ENCODE measurements around the gene MYO18B.

Gene MYO18B

DNA sequence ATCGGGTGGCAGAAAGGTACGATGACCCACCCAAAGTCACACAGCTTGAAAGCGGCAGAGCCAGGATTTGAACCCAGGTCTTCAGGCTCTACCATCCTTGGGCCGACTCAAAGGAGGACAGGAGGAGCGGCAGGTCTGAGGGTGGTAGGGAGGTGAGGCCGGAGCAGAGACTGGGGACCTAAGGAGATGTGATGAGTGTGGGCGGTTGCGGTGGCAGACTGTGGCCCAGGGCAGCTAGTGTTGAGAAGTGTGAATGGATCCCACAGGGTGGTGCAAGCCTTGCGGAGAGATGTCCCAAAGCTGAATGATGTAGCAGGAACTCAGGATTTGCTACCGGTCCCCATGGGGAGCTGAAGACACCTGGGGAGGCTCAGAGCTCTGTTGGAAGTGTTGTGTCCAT, 180.2 kb downstream of the MYO18B start:
- TF ChIP-seq, protein P1, sequence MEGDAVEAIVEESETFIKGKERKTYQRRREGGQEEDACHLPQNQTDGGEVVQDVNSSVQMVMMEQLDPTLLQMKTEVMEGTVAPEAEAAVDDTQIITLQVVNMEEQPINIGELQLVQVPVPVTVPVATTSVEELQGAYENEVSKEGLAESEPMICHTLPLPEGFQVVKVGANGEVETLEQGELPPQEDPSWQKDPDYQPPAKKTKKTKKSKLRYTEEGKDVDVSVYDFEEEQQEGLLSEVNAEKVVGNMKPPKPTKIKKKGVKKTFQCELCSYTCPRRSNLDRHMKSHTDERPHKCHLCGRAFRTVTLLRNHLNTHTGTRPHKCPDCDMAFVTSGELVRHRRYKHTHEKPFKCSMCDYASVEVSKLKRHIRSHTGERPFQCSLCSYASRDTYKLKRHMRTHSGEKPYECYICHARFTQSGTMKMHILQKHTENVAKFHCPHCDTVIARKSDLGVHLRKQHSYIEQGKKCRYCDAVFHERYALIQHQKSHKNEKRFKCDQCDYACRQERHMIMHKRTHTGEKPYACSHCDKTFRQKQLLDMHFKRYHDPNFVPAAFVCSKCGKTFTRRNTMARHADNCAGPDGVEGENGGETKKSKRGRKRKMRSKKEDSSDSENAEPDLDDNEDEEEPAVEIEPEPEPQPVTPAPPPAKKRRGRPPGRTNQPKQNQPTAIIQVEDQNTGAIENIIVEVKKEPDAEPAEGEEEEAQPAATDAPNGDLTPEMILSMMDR (conservative IDR thresholded peaks at IDR 0.05): no peak
- no peak for TF ChIP-seq ZFX (IDR thresholded peaks at IDR 0.05)
- no peak overlapping the region for H3K27ac ChIP-seq

DNA sequence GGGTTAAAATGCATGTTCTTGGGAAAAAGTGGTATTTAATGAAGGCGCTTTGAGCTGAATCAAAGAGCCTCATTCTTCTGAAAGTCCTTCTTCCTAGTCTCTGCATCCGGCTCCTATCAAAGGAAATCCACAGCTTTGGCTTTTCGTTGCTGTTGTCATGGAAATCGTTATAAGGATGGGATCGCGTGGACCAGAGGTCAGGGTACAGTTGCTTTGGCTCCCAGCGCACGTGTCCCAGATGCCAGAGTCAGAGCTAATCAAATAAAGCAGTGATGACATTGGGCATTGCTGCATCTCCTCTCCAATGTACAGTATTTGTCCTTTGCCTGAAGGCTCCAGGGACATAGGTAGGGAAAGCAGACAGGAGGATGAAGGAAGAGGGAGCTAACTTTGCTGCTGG, 181.9 kb downstream of the MYO18B start:
- no peak overlapping the region for H3K27ac ChIP-seq

DNA sequence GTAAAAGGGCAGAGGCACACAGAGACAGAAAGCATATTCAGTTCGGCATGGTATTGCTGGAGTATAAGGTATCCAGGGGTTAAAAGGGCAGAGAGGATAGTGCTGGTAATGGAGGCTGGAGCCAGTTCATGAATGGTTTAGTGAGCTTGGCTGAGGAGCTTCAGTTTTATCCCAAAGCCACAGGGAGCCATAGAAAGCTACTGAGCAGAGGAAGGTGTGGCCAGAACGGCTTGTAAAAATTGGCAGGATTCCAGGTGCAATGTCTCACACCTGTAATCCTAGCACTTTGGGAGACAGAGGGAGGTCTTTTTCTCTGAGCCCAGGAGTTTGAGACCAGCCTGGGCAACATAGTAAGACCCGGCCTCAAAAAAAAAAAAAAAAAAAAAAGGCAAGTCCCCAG, 186.1 kb downstream of the MYO18B start:
- TF ChIP-seq ZFX (IDR thresholded peaks at IDR 0.05): no peak
- TF ChIP-seq, protein P1 (conservative IDR thresholded peaks at IDR 0.05): no peak
- H3K27ac ChIP-seq: no peak overlapping the region

More for the DNA sequence above, 181.9 kb downstream of the MYO18B start:
- TF ChIP-seq, protein P1 (conservative IDR thresholded peaks at IDR 0.05): no peak
- no peak for TF ChIP-seq ZFX (IDR thresholded peaks at IDR 0.05)

DNA sequence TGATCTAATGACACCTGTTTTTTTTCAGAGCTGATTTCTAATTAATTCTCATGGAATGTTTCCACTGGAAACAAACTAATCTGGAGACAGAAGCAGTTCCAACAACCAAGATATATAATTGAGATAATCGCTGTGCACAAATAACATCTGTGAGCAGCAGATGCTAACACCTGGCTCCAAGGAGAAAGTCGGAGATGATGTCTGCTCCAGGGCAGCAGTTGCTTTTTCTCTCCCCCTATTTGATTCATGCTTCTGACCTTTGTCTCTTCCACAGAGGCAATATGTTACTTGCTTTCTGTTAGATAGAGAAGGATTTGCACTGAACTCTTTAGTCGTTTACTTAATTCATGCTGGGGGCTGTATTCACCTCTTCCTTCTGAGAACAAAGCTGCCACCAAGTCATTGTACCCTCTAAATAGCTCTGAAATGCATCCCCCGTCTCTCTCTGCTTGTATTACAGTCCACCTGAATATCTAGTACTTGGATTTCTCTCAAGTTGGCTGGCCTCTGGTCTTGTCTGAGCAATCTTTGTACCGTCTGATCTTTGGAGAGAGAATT, 187.4 kb downstream of the MYO18B start:
- TF ChIP-seq, protein P1 (conservative IDR thresholded peaks at IDR 0.05): no peak
- TF ChIP-seq ZFX (IDR thresholded peaks at IDR 0.05): no peak
- no peak overlapping the region for H3K27ac ChIP-seq

DNA sequence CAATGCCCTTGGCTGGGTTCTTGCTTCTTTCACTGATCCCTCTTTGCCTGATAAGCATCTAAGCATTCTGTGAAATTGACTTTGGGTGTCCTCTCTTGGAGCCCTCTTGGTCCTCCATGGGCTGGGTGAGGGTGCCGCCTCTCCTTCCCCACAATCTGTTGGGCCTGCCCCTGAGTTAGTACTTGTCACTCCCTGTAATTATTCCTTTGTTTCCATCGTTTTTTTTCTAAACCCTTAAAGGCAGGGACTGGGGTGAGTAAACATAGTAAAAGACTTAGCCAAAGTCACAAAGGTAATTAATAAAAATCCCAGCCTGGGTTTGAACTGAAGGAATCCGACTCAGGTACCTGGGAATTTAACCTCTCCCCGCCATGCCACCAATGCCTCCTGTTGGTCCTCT, 188.1 kb downstream of the MYO18B start:
- TF ChIP-seq ZFX (IDR thresholded peaks at IDR 0.05): no peak
- TF ChIP-seq, protein P1 (conservative IDR thresholded peaks at IDR 0.05): no peak
- H3K27ac ChIP-seq: no peak overlapping the region

DNA sequence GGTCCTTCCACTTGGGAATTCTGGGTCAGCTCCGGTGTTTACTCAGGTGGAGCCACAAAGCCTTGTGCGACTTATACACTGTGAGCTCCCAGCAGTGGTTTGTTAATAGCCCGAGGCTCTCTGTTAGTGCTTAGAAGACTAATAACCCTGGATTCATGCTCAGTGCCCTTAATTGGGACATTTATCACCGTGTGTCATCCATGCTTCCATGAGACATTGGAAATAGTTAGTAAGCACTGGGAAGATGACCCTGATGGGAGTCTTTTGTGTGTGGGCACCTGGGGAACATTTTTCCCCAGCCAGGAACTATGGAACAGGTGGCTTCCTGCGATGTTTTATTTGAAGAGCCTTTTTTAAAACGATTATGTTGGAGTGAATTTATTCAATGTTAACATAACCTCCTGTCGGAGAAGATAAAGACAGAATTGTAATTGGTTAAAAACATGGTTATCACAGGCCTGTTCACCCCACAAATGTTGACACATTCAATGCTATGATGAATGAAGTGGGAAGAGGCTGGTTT, 188.9 kb downstream of the MYO18B start:
- H3K27ac ChIP-seq: no peak overlapping the region
- no peak for TF ChIP-seq ZFX (IDR thresholded peaks at IDR 0.05)
- TF ChIP-seq, protein P1 (conservative IDR thresholded peaks at IDR 0.05): no peak

DNA sequence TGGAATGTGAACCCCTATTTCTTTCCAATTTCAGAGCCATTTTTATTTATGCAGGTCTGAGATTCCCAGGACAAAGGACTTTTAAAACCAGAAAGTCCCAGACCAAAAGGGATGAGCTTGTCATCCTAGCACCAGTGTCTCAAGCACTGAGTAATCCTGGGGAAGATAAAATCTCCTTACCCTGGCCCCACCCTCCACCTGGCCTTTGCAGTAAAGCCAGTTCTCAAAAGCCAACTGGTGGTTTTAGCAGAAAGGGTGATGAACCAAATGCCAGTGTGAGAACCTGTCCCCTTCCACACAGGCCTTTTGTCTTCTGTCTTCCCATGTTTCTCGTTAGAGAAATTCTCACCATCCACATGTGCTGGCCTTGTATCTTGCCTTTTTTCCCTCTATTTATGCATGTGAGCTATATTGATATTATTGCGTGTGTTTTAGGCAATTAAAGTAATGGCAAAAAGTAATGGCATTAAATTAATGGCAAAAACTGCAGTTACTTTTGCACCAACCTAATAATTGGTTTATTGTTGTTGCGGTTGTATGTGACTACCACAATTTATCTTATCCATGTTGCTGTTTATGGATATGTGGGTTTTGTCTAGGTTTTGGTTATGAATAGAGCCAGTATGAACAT, 191.3 kb downstream of the MYO18B start:
- no peak overlapping the region for H3K27ac ChIP-seq
- no peak for TF ChIP-seq ZFX (IDR thresholded peaks at IDR 0.05)
- TF ChIP-seq, protein P1 (conservative IDR thresholded peaks at IDR 0.05): no peak

All from C4-2B (cell line).